ENCODE results near the gene SEMA4C.

The SEMA4C gene

GRCh38 chr2:96817882-96818281 lies 52.0 kb downstream of the SEMA4C start:
- no peak for DNase-seq

- DNase-seq, result peak; percentile 31
Observed at GRCh38 chr2:96816836-96817702, 52.8 kb downstream of the SEMA4C start.

GRCh38 chr2:96816127-96816835 lies 53.6 kb downstream of the SEMA4C start, which contains the start of gene CNNM3:
CNNM3 (plus strand) TSS chr2:96816268; CDS start chr2:96816278, 10 bp downstream.
- DNase-seq, result peak; percentile 91

GRCh38 chr2:96815326-96816126 lies 54.4 kb downstream of the SEMA4C start:
- peak; percentile 76 for DNase-seq

- DNase-seq, result no peak
Observed at GRCh38 chr2:96813656-96814055, 56.2 kb downstream of the SEMA4C start.

- DNase-seq, result no peak
Observed at GRCh38 chr2:96811917-96812316, 58.0 kb downstream of the SEMA4C start.

GRCh38 chr2:96810783-96811192 lies 59.1 kb downstream of the SEMA4C start:
- no peak for DNase-seq

GRCh38 chr2:96809951-96810782 lies 59.7 kb downstream of the SEMA4C start:
- DNase-seq, result no peak
